AG09309 (cell line): ENCODE data around the gene PRKN.

Experiments
- DNase-seq: peaks from one replicate; pipeline ENCODE4 v3.0.0-alpha.2; 2010; ENCODE audit warnings: low read depth
- H3K4me3 ChIP-seq: 2 replicates; pipeline ENCODE4 v1.5.1; 2011; ENCODE audit warnings: mild to moderate bottlenecking, low read depth, low read length, moderate library complexity; ENCODE audit not compliant: control insufficient read depth
- TF ChIP-seq, protein P1 (sequence below): IDR thresholded peaks from 2 replicates; pipeline ENCODE4 v1.5.1; 2011; ENCODE audit warnings: mild to moderate bottlenecking, low read depth, low read length, inconsistent platforms; ENCODE audit not compliant: insufficient read depth, control insufficient read depth; ENCODE audit errors: missing control alignments

Gene PRKN

DNA sequence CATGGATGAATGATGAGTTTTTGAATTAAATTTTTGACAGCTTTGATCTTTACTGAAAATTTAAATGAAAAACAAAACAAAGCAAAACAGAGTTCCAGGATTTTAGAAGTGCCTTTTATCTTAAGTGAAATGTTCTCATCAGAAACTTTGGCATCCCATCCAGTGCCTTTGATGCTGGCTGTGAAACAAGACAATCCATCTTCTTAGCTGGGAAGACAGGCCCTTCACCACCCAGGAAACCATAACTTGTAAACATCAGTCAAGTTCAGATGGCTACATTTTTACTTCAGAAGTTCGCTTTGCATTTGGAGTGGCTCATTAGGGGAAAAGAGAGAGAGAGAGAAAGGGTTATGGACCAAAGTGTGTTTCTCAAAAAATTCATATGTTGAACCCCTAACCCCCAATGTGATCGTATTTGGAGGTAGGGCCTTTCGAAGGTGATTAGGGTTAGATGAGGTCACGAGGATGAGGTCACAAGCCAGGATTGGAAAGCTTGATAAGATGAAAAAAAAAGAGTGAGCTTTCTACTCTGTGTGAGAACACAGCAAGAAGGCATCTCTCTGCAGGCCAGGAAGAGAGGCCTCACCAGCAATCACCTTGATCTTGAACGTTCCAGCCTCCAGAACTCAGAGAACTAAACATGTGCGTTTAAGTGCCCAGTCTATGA lies 366.5 kb downstream of the PRKN start:
- DNase-seq = no peak
- H3K4me3 ChIP-seq = no peak overlapping the region
- TF ChIP-seq, protein P1, sequence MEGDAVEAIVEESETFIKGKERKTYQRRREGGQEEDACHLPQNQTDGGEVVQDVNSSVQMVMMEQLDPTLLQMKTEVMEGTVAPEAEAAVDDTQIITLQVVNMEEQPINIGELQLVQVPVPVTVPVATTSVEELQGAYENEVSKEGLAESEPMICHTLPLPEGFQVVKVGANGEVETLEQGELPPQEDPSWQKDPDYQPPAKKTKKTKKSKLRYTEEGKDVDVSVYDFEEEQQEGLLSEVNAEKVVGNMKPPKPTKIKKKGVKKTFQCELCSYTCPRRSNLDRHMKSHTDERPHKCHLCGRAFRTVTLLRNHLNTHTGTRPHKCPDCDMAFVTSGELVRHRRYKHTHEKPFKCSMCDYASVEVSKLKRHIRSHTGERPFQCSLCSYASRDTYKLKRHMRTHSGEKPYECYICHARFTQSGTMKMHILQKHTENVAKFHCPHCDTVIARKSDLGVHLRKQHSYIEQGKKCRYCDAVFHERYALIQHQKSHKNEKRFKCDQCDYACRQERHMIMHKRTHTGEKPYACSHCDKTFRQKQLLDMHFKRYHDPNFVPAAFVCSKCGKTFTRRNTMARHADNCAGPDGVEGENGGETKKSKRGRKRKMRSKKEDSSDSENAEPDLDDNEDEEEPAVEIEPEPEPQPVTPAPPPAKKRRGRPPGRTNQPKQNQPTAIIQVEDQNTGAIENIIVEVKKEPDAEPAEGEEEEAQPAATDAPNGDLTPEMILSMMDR = no peak

DNA sequence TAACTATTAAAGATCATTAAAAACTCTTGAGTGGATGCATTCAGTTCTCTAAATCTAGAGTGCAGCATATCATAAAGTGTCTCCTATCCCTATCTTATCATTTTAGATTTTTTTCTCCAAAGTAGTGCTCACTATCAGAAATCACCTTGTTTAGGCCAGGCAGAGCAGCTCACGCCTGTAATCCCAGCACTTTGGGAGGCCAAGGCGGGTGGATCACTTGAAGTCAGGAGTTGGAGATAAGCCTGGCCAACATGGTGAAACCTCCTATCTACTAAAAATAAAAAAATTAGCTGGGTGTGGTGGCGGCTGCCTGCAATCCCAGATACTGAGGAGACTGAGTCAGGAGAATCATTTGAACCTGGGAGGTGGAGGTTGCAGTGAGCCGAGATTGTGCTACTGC lies 368.9 kb downstream of the PRKN start:
- DNase-seq = no peak
- no peak overlapping the region for H3K4me3 ChIP-seq
- TF ChIP-seq, protein P1 = no peak

DNA sequence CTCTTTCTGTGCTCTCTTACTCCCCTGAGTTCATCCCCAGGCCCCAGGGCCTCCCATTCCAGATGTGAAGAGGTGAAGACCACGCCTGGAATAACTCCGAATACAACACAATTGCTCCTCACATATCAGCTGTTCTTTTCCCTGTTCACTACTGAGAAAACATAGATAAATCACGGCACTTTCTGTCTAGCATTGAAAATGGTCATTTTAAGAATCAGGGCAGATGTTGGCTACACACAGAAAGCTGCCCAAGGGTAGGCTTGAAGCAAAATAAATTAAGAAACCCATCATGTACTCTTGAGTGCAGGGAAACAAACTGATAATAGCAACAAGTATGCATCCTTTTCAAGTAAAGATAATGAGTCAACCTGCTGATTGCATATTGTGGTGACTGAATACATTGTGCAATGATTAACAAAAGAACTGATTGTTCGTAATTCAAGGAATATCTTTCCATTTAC lies 382.5 kb downstream of the PRKN start:
- no peak overlapping the region for H3K4me3 ChIP-seq
- DNase-seq = no peak
- TF ChIP-seq, protein P1 = no peak

DNA sequence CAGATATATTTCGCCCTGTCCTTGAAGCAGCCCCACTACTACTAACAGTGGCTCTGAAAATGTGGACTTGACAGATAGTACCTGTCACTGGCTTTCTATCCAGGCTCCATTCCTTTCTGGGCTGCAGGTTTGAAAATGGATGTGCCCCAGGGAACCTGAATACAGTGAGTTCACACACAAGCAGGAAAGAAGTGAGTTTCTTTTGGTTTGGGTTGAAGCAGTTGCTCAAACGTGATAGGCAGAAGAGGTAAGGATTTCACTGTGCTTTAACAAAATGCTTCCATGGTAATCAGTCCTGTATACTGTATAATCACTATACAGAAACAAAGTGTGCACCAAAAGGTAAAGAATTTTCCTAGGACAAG lies 382.9 kb downstream of the PRKN start:
- TF ChIP-seq, protein P1 = no peak
- no peak overlapping the region for H3K4me3 ChIP-seq
- no peak for DNase-seq

DNA sequence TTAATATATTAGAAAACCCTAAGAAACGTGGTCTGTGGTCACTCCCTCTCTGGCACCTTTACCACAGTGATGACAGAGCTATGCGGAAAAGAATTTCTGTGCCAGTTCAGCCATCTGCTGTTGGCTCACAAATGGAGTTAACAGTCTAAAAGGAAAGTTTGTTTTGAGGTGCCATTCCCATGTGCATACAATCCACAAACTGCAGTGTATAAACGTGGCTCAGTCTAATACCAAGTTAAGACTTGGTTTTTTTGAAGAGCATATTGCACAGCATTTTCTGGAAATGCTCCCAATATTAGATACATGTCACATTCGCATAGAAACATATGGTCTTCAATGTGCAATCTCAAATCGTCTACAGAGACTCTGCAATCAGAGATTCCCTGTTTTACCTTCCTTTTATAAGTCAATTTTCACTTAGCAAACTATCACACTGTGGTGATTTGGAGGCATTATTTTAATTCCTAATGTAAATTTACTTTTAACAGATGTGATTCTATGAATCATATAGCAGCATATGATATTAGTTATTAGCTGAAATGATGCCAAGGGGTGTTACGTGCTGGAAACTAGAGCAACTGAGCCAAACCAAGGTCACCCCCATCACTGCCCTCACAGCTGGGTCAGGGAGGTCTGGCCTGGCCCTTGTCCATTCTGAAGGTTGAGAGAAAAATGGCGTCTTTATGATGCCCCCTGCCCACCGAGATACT lies 383.5 kb downstream of the PRKN start:
- TF ChIP-seq, protein P1 = no peak
- DNase-seq = no peak
- H3K4me3 ChIP-seq = no peak overlapping the region

DNA sequence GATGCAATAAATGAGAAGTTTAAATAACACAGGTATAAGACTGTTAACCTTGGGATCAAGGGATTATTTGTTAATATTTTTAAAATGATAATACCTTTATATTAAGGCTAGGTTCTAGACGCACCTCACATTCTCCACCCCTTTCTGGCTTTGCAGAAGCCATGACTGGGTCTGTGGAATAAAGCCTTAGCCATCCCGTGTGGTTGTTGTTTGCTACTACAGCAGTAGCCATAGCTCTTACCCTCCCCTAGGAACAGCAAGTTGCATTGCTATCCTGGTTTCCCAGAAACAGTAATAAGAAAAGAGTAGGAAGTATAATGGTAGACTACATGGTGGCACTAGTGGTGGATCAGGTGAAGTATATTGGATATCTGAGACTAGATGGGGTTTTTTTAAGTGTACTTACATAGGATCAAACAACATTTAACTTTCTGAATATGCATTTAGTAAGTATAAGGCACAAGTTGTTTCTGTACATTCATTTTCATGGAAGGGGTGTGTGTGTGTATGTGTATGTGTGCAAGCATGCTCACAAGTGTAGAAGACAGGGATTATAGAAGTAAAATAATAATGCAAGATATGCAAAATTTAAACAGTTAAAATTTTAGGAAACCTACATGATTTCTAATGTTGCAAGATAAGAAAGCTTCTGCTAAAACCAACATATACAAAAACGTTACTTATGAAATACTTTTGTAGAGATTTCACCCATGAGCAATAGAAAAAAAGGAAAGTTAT lies 384.2 kb downstream of the PRKN start:
- TF ChIP-seq, protein P1 = no peak
- no peak for DNase-seq
- H3K4me3 ChIP-seq = no peak overlapping the region
